ENCODE data around the gene C22orf42. TPM values are rescaled to one million over a fixed set of nuclear protein-coding genes. Genes with fewer than 3 reads are reported as not detected.

The C22orf42 gene
- total RNA-seq, 1 experiment from 2014 or later = not detected

DNA sequence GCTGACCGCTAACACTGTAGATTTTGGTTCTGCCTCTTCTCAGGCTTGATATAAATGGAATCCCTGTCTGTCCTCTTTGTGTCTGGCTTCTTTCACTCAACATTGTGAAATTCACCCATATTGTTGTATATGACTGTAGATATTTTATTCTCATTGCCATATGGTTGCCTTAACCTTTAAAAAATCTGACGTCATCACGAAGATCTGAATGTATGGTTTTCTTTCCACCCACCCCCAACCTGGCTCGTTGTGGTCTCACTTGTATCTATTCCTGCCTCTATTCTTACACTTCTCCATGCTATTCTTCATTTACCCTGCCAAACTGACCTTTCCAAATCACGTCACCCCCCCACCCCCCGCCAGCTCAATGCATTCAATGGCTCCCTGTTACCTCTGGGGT lies 21.9 kb upstream of the C22orf42 start:
- H3K27me3 ChIP-seq (replicated peaks; ENCODE audit: control insufficient read depth, insufficient read depth, low read length) = no peaks in the 10 kb centered on the region; the same call in 1 of the 2 replicates
- POLR2A ChIA-PET = no interaction called here
- intact Hi-C loops (cut with micrococcal nuclease; ENCODE audit: unreplicated experiment) = no loop called here
- CTCF ChIA-PET = no interaction called here
- TF ChIP-seq, protein P1, sequence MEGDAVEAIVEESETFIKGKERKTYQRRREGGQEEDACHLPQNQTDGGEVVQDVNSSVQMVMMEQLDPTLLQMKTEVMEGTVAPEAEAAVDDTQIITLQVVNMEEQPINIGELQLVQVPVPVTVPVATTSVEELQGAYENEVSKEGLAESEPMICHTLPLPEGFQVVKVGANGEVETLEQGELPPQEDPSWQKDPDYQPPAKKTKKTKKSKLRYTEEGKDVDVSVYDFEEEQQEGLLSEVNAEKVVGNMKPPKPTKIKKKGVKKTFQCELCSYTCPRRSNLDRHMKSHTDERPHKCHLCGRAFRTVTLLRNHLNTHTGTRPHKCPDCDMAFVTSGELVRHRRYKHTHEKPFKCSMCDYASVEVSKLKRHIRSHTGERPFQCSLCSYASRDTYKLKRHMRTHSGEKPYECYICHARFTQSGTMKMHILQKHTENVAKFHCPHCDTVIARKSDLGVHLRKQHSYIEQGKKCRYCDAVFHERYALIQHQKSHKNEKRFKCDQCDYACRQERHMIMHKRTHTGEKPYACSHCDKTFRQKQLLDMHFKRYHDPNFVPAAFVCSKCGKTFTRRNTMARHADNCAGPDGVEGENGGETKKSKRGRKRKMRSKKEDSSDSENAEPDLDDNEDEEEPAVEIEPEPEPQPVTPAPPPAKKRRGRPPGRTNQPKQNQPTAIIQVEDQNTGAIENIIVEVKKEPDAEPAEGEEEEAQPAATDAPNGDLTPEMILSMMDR (IDR thresholded peaks at IDR 0.05; ENCODE audit: insufficient read depth in 1 of 2, low read depth in 1 of 2, low read length in 1 of 2, severe bottlenecking in 1 of 2, unreplicated experiment in 1 of 2) = no peak
- DNase-seq = no peak
- no peaks in the 10 kb centered on the region for H3K36me3 Mint-ChIP-seq (ENCODE audit: insufficient read depth, unreplicated experiment)
- no peaks in the 10 kb centered on the region for H3K36me3 ChIP-seq (ENCODE audit: control insufficient read depth, insufficient read depth, low read length)
- no peaks in the 10 kb centered on the region for H3K4me1 ChIP-seq
- H3K27me3 Mint-ChIP-seq (ENCODE audit: insufficient read depth, unreplicated experiment) = peaks cover 8% of the 10 kb centered on the region
- no TSS peak for BruUV-seq (replicated peaks)
- no peak overlapping the region for H3K27ac Mint-ChIP-seq (ENCODE audit: unreplicated experiment)
- H3K4me3 Mint-ChIP-seq (ENCODE audit: unreplicated experiment) = no peak overlapping the region
- no peaks in the 10 kb centered on the region for H3K4me1 Mint-ChIP-seq (ENCODE audit: low read depth, unreplicated experiment)
- no peaks in the 10 kb centered on the region for H3K9me3 ChIP-seq
- H3K4me3 ChIP-seq (ENCODE audit: low read depth, low read length) = no peak overlapping the region
- H3K9me3 Mint-ChIP-seq (ENCODE audit: unreplicated experiment) = no peaks in the 10 kb centered on the region

DNA sequence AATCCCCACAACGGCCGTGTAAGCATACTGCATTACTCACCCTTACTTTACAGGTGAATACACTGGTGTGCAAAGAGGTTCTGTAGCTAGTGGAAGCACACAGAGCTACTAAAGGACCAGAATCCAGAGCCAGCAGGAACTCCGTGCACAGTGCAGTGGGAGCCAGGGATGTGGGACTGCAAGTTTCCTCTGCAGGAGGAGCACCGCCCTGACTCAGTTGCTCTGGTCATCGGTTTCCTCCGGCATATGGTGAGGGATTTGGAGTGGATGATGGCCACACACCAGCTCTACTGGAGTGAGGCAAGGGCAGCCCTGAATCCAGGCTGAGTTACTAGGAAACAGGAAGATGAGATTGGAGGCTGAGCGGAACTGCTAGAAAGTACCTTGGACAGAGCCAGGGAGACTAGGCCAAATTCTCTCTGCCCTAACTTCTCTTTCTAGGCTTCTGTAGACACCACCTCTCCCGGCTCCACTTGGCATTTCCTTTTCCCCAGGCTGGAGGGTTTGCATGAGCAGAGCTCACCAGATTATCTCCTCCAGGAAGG lies 18.2 kb upstream of the C22orf42 start:
- Mint-ChIP-seq H3K4me1 (ENCODE audit: low read depth, unreplicated experiment) (no peaks in the 10 kb centered on the region), H3K27ac (ENCODE audit: unreplicated experiment) (no peak overlapping the region), H3K4me3 (ENCODE audit: unreplicated experiment) (no peak overlapping the region), H3K9me3 (ENCODE audit: unreplicated experiment) (no peaks in the 10 kb centered on the region), H3K36me3 (ENCODE audit: insufficient read depth, unreplicated experiment) (peaks cover 4% of the 10 kb centered on the region), H3K27me3 (ENCODE audit: insufficient read depth, unreplicated experiment) (peaks cover 16% of the 10 kb centered on the region)
- Histone ChIP-seq H3K4me1 (no peaks in the 10 kb centered on the region), H3K9me3 (no peaks in the 10 kb centered on the region), H3K4me3 (ENCODE audit: low read depth, low read length) (no peak overlapping the region), H3K36me3 (ENCODE audit: control insufficient read depth, insufficient read depth, low read length) (no peaks in the 10 kb centered on the region), H3K27me3 (replicated peaks; ENCODE audit: control insufficient read depth, insufficient read depth, low read length) (no peaks in the 10 kb centered on the region; the same call in 1 of the 2 replicates)
- CTCF ChIA-PET = no interaction called here
- no peak for DNase-seq
- intact Hi-C loops (cut with micrococcal nuclease; ENCODE audit: unreplicated experiment) = no loop called here
- BruUV-seq (replicated peaks) = no TSS peak
- TF ChIP-seq, protein P1 (IDR thresholded peaks at IDR 0.05; ENCODE audit: insufficient read depth in 1 of 2, low read depth in 1 of 2, low read length in 1 of 2, severe bottlenecking in 1 of 2, unreplicated experiment in 1 of 2) = no peak
- POLR2A ChIA-PET = no interaction called here

DNA sequence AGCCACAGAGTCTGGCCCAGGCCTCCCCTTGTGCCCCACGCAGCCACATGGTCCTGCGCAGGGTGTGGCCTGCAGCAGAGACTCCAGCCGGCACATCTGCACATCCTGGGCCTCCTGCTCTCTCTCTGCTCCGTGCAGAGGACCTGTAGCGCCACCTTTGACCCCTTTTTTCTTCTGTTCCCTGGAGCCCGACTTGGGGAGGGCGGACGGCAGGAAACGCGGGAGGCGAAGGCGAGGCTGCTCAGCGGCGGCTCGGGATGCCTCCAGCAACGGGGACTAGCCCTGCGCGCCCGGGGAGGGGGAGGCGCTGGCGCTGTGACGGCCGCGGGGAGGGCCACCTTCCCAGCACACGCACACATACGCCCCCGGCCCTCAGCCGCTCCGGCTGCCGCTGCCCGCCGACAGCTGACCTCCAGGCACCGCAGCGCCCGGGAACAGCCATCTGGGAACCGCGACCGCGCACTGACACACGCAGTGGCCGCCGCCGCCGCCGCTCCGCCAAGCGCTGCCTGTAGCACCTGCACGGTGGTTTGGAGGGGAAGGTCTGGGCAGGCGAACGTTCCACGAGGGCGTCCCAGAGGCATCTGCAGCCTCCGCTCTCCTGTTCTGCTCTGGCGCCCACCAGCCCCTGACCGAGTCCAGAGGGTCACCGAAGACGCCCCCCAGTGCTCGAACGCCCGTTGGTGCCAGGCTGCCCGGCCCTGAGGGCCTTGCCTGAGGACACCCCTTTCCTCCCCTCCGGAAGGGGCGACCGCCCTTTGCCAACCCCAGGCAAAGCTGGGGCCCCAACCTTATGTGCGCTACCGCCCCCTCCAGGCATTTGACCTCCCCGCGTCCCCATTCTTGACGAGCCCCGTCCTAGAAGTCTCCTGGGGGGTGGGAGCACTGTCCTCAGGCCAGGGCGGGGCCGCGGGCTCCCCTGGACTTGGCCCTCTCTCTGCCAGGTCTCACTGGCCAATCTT lies 16.9 kb upstream of the C22orf42 start:
- H3K4me1 ChIP-seq = no peaks in the 10 kb centered on the region
- peaks cover 16% of the 10 kb centered on the region for H3K27me3 Mint-ChIP-seq (ENCODE audit: insufficient read depth, unreplicated experiment)
- H3K36me3 Mint-ChIP-seq (ENCODE audit: insufficient read depth, unreplicated experiment) = peaks cover 4% of the 10 kb centered on the region
- ChIA-PET POLR2A (no interaction called here), CTCF (no interaction called here)
- no peak overlapping the region for H3K27ac Mint-ChIP-seq (ENCODE audit: unreplicated experiment)
- H3K4me3 Mint-ChIP-seq (ENCODE audit: unreplicated experiment) = no peak overlapping the region
- H3K9me3 Mint-ChIP-seq (ENCODE audit: unreplicated experiment) = no peaks in the 10 kb centered on the region
- H3K36me3 ChIP-seq (ENCODE audit: control insufficient read depth, insufficient read depth, low read length) = no peaks in the 10 kb centered on the region
- no peaks in the 10 kb centered on the region for H3K9me3 ChIP-seq
- H3K27me3 ChIP-seq (replicated peaks; ENCODE audit: control insufficient read depth, insufficient read depth, low read length) = no peaks in the 10 kb centered on the region; the same call in 1 of the 2 replicates
- no TSS peak for BruUV-seq (replicated peaks)
- TF ChIP-seq, protein P1 (IDR thresholded peaks at IDR 0.05; ENCODE audit: insufficient read depth in 1 of 2, low read depth in 1 of 2, low read length in 1 of 2, severe bottlenecking in 1 of 2, unreplicated experiment in 1 of 2) = no peak
- intact Hi-C loops (cut with micrococcal nuclease; ENCODE audit: unreplicated experiment) = no loop called here
- no peak for DNase-seq
- H3K4me3 ChIP-seq (ENCODE audit: low read depth, low read length) = no peak overlapping the region
- H3K4me1 Mint-ChIP-seq (ENCODE audit: low read depth, unreplicated experiment) = no peaks in the 10 kb centered on the region

All from Caco-2 (cell line).